ENCODE measurements around the gene IGFL4.

GRCh38 chr19:46033401-46033800 lies 7.4 kb downstream of the IGFL4 start:
- TF ChIP-seq, protein P1, sequence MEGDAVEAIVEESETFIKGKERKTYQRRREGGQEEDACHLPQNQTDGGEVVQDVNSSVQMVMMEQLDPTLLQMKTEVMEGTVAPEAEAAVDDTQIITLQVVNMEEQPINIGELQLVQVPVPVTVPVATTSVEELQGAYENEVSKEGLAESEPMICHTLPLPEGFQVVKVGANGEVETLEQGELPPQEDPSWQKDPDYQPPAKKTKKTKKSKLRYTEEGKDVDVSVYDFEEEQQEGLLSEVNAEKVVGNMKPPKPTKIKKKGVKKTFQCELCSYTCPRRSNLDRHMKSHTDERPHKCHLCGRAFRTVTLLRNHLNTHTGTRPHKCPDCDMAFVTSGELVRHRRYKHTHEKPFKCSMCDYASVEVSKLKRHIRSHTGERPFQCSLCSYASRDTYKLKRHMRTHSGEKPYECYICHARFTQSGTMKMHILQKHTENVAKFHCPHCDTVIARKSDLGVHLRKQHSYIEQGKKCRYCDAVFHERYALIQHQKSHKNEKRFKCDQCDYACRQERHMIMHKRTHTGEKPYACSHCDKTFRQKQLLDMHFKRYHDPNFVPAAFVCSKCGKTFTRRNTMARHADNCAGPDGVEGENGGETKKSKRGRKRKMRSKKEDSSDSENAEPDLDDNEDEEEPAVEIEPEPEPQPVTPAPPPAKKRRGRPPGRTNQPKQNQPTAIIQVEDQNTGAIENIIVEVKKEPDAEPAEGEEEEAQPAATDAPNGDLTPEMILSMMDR (conservative IDR thresholded peaks at IDR 0.05 in 1 of 2, IDR thresholded peaks at IDR 0.05 in 1 of 2; ENCODE audit: extremely low read depth in 1 of 2, insufficient read depth in 1 of 2, low read depth in 1 of 2, low read length in 2 of 2) = no peak
- TF ChIP-seq EZH2 (IDR thresholded peaks at IDR 0.05; ENCODE audit: borderline replicate concordance, low read length) = no peak
